ENCODE measurements around the gene DLGAP1. TPM values are rescaled to one million over a fixed set of nuclear protein-coding genes. Genes with fewer than 3 reads are reported as not detected.

DLGAP1 gene
- total RNA-seq, 1 donor from 2014 or later: 0.63 TPM

- no peak overlapping the region for H3K4me3 ChIP-seq (ENCODE audit: low read depth, low read length)
- no peak for TF ChIP-seq CTCF (conservative IDR thresholded peaks at IDR 0.05; ENCODE audit: low read depth, low read length)
- no peak for DNase-seq (ENCODE audit: low read depth)
Measured at GRCh38 chr18:3544537-3544936, 910.6 kb downstream of the DLGAP1 start.

GRCh38 chr18:3541549-3542386 is 913.3 kb downstream of the DLGAP1 start:
- no peak for DNase-seq (ENCODE audit: low read depth)
- no peak overlapping the region for H3K4me3 ChIP-seq (ENCODE audit: low read depth, low read length)
- no peak for TF ChIP-seq CTCF (conservative IDR thresholded peaks at IDR 0.05; ENCODE audit: low read depth, low read length)

GRCh38 chr18:3540805-3541548 is 914.1 kb downstream of the DLGAP1 start:
- TF ChIP-seq CTCF (conservative IDR thresholded peaks at IDR 0.05; ENCODE audit: low read depth, low read length): no peak
- H3K4me3 ChIP-seq (ENCODE audit: low read depth, low read length): no peak overlapping the region
- no peak for DNase-seq (ENCODE audit: low read depth)

- no peak overlapping the region for H3K4me3 ChIP-seq (ENCODE audit: low read depth, low read length)
- DNase-seq (ENCODE audit: low read depth): no peak
- TF ChIP-seq CTCF (conservative IDR thresholded peaks at IDR 0.05; ENCODE audit: low read depth, low read length): no peak
Measured at GRCh38 chr18:3538954-3539617, 916.0 kb downstream of the DLGAP1 start.

- DNase-seq (ENCODE audit: low read depth): no peak
- TF ChIP-seq CTCF (conservative IDR thresholded peaks at IDR 0.05; ENCODE audit: low read depth, low read length): no peak
- H3K4me3 ChIP-seq (ENCODE audit: low read depth, low read length): no peak overlapping the region
Measured at GRCh38 chr18:3538456-3538855, 916.7 kb downstream of the DLGAP1 start.

GRCh38 chr18:3530807-3531206 is 924.3 kb downstream of the DLGAP1 start:
- no peak for TF ChIP-seq CTCF (conservative IDR thresholded peaks at IDR 0.05; ENCODE audit: low read depth, low read length)
- no peak for DNase-seq (ENCODE audit: low read depth)
- H3K4me3 ChIP-seq (ENCODE audit: low read depth, low read length): no peak overlapping the region
